H1 (cell line): ENCODE data around the gene CAMKK1.

Experiments
- CHD1 ChIP-seq: IDR thresholded peaks from 2 replicates; pipeline ENCODE4 v1.6.1; 2012; ENCODE audit warnings: low read depth, low read length, improper control_type of control experiment
- EZH2 ChIP-seq: fragments of 200-600 bp; sonication (generic); IDR thresholded peaks from 2 replicates; pipeline ENCODE4 v1.7.1; 2012; ENCODE audit warnings: low read depth, mild to moderate bottlenecking, moderate library complexity, low read length, inconsistent platforms; ENCODE audit not compliant: severe bottlenecking
- POLR2A ChIP-seq, 2 experiments: IDR thresholded peaks; 1 replicate in 1 of 2; 2 replicates in 1 of 2; pipeline ENCODE4 v1.6.1; 2011; ENCODE audit warnings: low read depth in 2 of 2, low read length in 2 of 2, mild to moderate bottlenecking in 2 of 2; ENCODE audit errors: control extremely low read depth in 1 of 2
- SAP30 ChIP-seq: fragments of 300-600 bp; sonication (generic); IDR thresholded peaks from 2 replicates; pipeline ENCODE4 v1.7.1; 2012; ENCODE audit warnings: low read length, moderate library complexity, mild to moderate bottlenecking, inconsistent platforms; ENCODE audit not compliant: insufficient read depth, insufficient replicate concordance
- SP2 ChIP-seq: IDR thresholded peaks from 2 replicates; pipeline ENCODE4 v1.6.1; 2012; ENCODE audit warnings: mild to moderate bottlenecking, low read length, inconsistent platforms
- SRF ChIP-seq: IDR thresholded peaks from 2 replicates; pipeline ENCODE4 v1.6.1; 2011; ENCODE audit warnings: mild to moderate bottlenecking, low read depth, low read length, moderate library complexity
- SUZ12 ChIP-seq: fragments of 200-600 bp; sonication (generic); IDR thresholded peaks from 2 replicates; pipeline ENCODE4 v1.6.1; 2012; ENCODE audit warnings: mild to moderate bottlenecking, inconsistent platforms, low read length, moderate library complexity, mixed read lengths
- TAF1 ChIP-seq: IDR thresholded peaks from 2 replicates; pipeline ENCODE4 v1.6.1; 2011; ENCODE audit warnings: mild to moderate bottlenecking, low read depth, low read length
- USF2 ChIP-seq: IDR thresholded peaks from 2 replicates; pipeline ENCODE4 v1.6.1; 2011; ENCODE audit warnings: low read length, improper control_type of control experiment
- YY1 ChIP-seq: IDR thresholded peaks from 2 replicates; pipeline ENCODE4 v1.6.1; 2011; ENCODE audit warnings: low read depth, mild to moderate bottlenecking, low read length
- ZNF274 ChIP-seq: IDR thresholded peaks from 2 replicates; pipeline ENCODE4 v1.7.0; 2012; ENCODE audit warnings: low read length, borderline replicate concordance; ENCODE audit errors: extremely low read depth

- TF ChIP-seq TAF1 (no peak), POLR2A (IDR thresholded peaks at IDR 0.05; ENCODE audit: control extremely low read depth in 1 of 2, low read depth in 2 of 2, low read length in 2 of 2) (no peak), EZH2 (no peak), SRF (no peak), ZNF274 (no peak), SUZ12 (no peak), SAP30 (no peak), USF2 (no peak), YY1 (no peak), SP2 (no peak), CHD1 (no peak)
Observed at GRCh38 chr17:3815925-3816324, 76.9 kb downstream of the CAMKK1 start.
